PC-3 (cell line): ENCODE results near the gene ZSCAN12.

ENCODE experiments used
- CTCF ChIP-seq: fragments of 300-600 bp; sonication (generic); conservative IDR thresholded peaks from 2 replicates; pipeline ENCODE4 v1.5.1; 2017; ENCODE audit warnings: antibody characterized with exemption, low read depth, mild to moderate bottlenecking, low read length
- EZH2 ChIP-seq: fragments of 300-600 bp; sonication (generic); IDR thresholded peaks from one replicate; pipeline ENCODE4 v1.6.1; 2017; ENCODE audit warnings: antibody characterized with exemption, mild to moderate bottlenecking, low read length; ENCODE audit not compliant: unreplicated experiment

GRCh38 chr6:28377879-28378278 is 21.7 kb downstream of the ZSCAN12 start:
- TF ChIP-seq CTCF, result no peak
- no peak for TF ChIP-seq EZH2
